Heart left ventricle (tissue), 16 donors: ENCODE results near the gene FGF14. TPM values are rescaled to one million over a fixed set of nuclear protein-coding genes. Genes with fewer than 3 reads are reported as not detected.
A peak's percentile ranks its signal among the peaks of the same experiment; 100 is the strongest.

ENCODE experiments used
- ATAC-seq, 4 donors: fragments of 200-7000 bp; cut with Tn5 transposase; one replicate each; pipeline ENCODE4 v1.9.1; 2020 to 2022; ENCODE audit warnings: moderate library complexity in 4 of 4, mild to moderate bottlenecking in 3 of 4, moderate number of reproducible peaks in 1 of 4
- DNase-seq, 5 donors: peaks; one replicate each; pipeline ENCODE4 v3.0.0-alpha.2; 2020
- H3K27ac ChIP-seq, 12 donors: fragments of 200-600 bp; sonication (generic) in 4 of 12; one replicate each; pipeline versions ENCODE4 v1.5.0 to v1.8.0; 2016 to 2022; ENCODE audit warnings: mild to moderate bottlenecking in 2 of 12
- H3K27me3 ChIP-seq, 9 donors: fragments of 200-600 bp; sonication (generic) in 2 of 9; one replicate each; pipeline versions ENCODE4 v1.5.1 to v1.8.0; 2016 to 2022; ENCODE audit warnings: mild to moderate bottlenecking in 3 of 9
- H3K36me3 ChIP-seq, 9 donors: fragments of 200-600 bp; sonication (generic) in 2 of 9; one replicate each; pipeline versions ENCODE4 v1.5.0 to v1.8.0; 2018 to 2022; ENCODE audit warnings: mild to moderate bottlenecking in 2 of 9
- H3K4me1 ChIP-seq, 12 donors: fragments of 200-600 bp; sonication (generic) in 4 of 12; one replicate each; pipeline versions ENCODE4 v1.5.0 to v1.8.0; 2016 to 2022; ENCODE audit warnings: mild to moderate bottlenecking in 3 of 12
- H3K4me3 ChIP-seq, 12 donors: fragments of 200-600 bp; sonication (generic) in 4 of 12; one replicate each; pipeline versions ENCODE4 v1.5.0 to v1.8.0; 2017 to 2022; ENCODE audit warnings: mild to moderate bottlenecking in 9 of 12, moderate library complexity in 4 of 12
- H3K9me3 ChIP-seq, 12 donors: fragments of 200-600 bp; sonication (generic) in 4 of 12; one replicate each; pipeline versions ENCODE4 v1.5.0 to v1.8.0; 2016 to 2022; ENCODE audit warnings: mild to moderate bottlenecking in 1 of 12
- POLR2A ChIP-seq, 2 donors: fragments of 450-650 bp; IDR thresholded peaks; one replicate each; pipeline ENCODE4 v1.6.1; 2017; ENCODE audit warnings: antibody characterized with exemption in 2 of 2, mild to moderate bottlenecking in 2 of 2, moderate library complexity in 2 of 2
- WGBS, 4 donors: extraction: QIAGEN DNeasy Blood & Tissue Kit in 2 of 4; methylation state at CpG; one replicate each; pipeline versions ENCODE4 v1.1.5 to v1.1.7; 2013 to 2018; 5-methylcytosine and 5-hydroxymethylcytosine counted together
- intact Hi-C, 10 donors: fragments of 100-400 bp; cut with DNase I; formaldehyde crosslinking; loops; one replicate each; pipeline versions ENCODE4 v1.11.1 to v1.14.2; 2022
- polyA plus RNA-seq, 2 donors: library from polyadenylated mRNA; stranded (reverse); fragments of 200-250 nt; gene quantifications; one replicate each; pipeline ENCODE4 v1.2.3, GENCODE V29; 2013
- total RNA-seq, 9 donors: library from RNA; depleted of rRNA in 2 of 9; stranded (reverse); fragments of >200 nt in 2 of 9; fragmentation: NEBNext Ultra II Directional in 3 of 9; extraction: Animal tissue kit (Norgen Biotek cat#: 25700) in 3 of 9; gene quantifications; one replicate each; pipeline versions ENCODE4 v1.1.0 to v1.2.4, GENCODE V29; 2016 to 2023
- TF ChIP-seq, protein P1 (sequence below), 12 donors: fragments of 200-600 bp; sonication (generic) in 4 of 12; IDR thresholded peaks; one replicate each; pipeline versions ENCODE4 v1.5.0 to v1.8.0; 2018 to 2022; ENCODE audit warnings: antibody characterized with exemption in 12 of 12, mild to moderate bottlenecking in 5 of 12
- donor health status: ischemic (EF 13 %, LVEDD 7.1; RV severe dilation, severe dysfunction).
- donor health status: healthy with polysubstance abuse.
- donor health status: DM: no; HTN: yes; CAD: no.
- donor health status: DM: no; HTN: no; CAD: no.
- donor health status: ischemic (EF 25% LVEDD 6.9; RV normal size, moderate dysfunction).
- donor health status: ischemic (EF 25% LVEDD 5.7; RV mildly dilated, moderate dysfunction).
- donor health status: healthy.
- donor health status: DM: yes; HTN: yes; CAD: no.
- donor health status: ischemic (EF 35%, LVEDD 5.7; RV mildly dilated, moderate dysfunction).
- donor health status: nonischemic (EF 11% LVEDD 7.7; RV severe dilation, severe dysfunction).
- donor health status: DM: yes; HTN: yes; CAD: no.
- donor health status: PGD.
- donor health status: ischemic (EF 29% LVEDD 5.4; RV normal size, mild dysfunction).
- donor health status: nonischemic (EF 23%, LVEDD 6.1; RV moderate dilation, normal function).

The FGF14 gene
- total and polyA plus RNA-seq, 11 donors = 0.14 to 6.3 (median 3.9) TPM

DNA sequence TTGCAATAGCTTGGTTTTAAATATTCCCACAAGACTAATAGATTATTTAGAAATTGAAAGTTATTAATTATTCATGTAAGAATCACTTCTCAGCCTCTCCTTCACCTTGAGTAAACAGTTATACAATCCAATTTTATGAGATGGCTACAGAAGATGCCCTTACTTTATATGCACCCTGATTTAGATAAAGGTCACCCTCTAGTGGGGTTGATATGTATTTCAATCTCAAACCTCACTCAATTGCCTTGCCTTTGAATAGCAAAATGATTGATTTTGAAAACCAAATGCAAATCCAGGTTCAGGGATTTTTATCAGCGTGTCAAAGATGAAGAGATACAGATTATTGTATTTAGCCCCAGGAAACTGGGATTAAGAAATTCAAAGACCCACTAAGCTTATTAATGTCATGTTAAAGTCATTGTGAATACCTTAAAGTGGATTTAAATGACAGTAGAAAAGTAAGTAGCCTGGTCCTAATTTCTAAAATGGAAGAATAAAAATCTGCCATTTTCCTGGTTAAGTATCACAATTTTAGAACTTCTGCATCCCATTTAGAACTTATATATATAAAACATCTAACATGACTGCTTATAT, 644.3 kb downstream of the FGF14 start:
- Histone ChIP-seq H3K4me3 (no peak overlapping the region), H3K4me1 (no peaks in the 10 kb centered on the region), H3K27ac (no peak overlapping the region), H3K27me3 (no peaks in the 10 kb centered on the region), H3K9me3 (no peaks in the 10 kb centered on the region), H3K36me3 (no peaks in the 10 kb centered on the region)
- TF ChIP-seq, protein P1, sequence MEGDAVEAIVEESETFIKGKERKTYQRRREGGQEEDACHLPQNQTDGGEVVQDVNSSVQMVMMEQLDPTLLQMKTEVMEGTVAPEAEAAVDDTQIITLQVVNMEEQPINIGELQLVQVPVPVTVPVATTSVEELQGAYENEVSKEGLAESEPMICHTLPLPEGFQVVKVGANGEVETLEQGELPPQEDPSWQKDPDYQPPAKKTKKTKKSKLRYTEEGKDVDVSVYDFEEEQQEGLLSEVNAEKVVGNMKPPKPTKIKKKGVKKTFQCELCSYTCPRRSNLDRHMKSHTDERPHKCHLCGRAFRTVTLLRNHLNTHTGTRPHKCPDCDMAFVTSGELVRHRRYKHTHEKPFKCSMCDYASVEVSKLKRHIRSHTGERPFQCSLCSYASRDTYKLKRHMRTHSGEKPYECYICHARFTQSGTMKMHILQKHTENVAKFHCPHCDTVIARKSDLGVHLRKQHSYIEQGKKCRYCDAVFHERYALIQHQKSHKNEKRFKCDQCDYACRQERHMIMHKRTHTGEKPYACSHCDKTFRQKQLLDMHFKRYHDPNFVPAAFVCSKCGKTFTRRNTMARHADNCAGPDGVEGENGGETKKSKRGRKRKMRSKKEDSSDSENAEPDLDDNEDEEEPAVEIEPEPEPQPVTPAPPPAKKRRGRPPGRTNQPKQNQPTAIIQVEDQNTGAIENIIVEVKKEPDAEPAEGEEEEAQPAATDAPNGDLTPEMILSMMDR (IDR thresholded peaks at IDR 0.05) = peak; percentile 26 to 56 (median 44)
- TF ChIP-seq POLR2A (IDR thresholded peaks at IDR 0.05) = no peak
- WGBS, 4 donors = 8 to 23% (median 14%) methylated on average over 1 of the region's 1 CpG
- intact Hi-C loops = loop anchor here (1.0 to 10.0 kb wide), 7 partner anchors 240 to 615 kb away; no protein-coding TSS in a partner anchor
- peak in 2 of 4 donors; percentile 67 to 72 for ATAC-seq
- DNase-seq = no peak

DNA sequence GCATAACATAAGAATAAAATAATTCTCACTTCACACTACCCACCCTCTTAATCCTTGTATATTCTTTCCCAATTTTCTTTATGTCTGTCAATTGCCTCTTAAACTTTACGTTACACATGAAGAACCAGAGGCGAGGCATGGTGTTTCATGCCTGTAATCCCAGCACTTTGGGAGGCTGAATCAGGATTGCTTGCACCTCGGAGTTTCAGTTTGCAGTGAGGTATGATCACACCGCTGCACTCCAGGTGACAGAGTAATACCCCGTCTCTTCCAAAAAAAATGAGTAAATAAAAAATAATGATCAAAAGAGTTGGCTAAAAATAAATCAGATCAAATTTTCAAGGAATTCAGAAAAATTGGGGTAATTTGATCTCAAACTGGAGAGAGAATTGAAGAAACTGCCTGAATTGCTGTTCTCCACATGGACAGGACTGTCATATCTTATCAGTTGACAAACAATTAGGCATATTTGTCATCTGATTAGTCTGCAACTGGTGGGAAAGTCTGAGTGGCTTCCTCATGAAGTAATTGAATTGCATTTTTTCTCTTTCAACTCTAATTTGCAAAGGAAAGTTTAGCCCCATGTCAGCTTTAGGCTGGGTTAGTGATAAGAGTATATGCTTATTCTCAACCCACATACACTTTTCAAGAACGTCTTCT, 646.5 kb downstream of the FGF14 start:
- Histone ChIP-seq H3K27me3 (no peaks in the 10 kb centered on the region), H3K4me3 (no peak overlapping the region), H3K27ac (no peak overlapping the region), H3K36me3 (no peaks in the 10 kb centered on the region), H3K9me3 (no peaks in the 10 kb centered on the region), H3K4me1 (peaks cover 0 to 9% (median 0%) of the 10 kb centered on the region in 12 donors)
- WGBS, 4 donors = 64 to 83% (median 73%) methylated on average over 6 of the region's 6 CpGs
- DNase-seq (no peak), ATAC-seq (no peak)
- intact Hi-C loops = loop anchor here in 7 of 10 donors (5.0 to 10.0 kb wide), 5 partner anchors 238 to 613 kb away; no protein-coding TSS in a partner anchor
- TF ChIP-seq POLR2A (IDR thresholded peaks at IDR 0.05) = no peak
- TF ChIP-seq, protein P1 (IDR thresholded peaks at IDR 0.05) = no peak

DNA sequence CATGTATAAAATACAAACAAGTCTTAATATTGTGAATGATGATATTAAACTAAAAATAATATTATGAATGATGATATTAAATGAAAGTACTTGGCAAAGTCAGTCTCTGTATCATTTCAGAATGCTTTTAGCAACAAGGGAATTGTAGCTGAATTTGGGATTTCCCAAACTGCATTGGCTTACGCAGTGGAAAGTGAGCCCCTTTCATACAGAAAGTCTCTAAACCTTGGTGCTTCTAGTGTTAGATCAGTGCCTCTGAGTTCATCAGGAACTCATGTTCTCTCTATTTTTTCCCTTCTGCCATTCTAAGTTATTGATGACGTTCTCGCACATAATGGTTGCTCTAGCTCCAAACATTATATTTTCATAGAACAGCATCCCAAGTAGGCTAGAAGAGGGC, 649.4 kb downstream of the FGF14 start:
- ATAC-seq (no peak), DNase-seq (no peak)
- WGBS, 4 donors = 85 to 97% (median 86%) methylated on average over 3 of the region's 3 CpGs
- no peak for TF ChIP-seq POLR2A (IDR thresholded peaks at IDR 0.05)
- TF ChIP-seq, protein P1 (IDR thresholded peaks at IDR 0.05) = no peak
- Histone ChIP-seq H3K36me3 (no peaks in the 10 kb centered on the region), H3K9me3 (no peaks in the 10 kb centered on the region), H3K27me3 (no peaks in the 10 kb centered on the region), H3K4me1 (peaks cover 0 to 9% (median 0%) of the 10 kb centered on the region in 12 donors), H3K27ac (no peak overlapping the region), H3K4me3 (no peak overlapping the region)
- intact Hi-C loops = loop anchor here in 4 of 10 donors (10.0 kb wide), 1 partner anchor 608 kb away; no protein-coding TSS in a partner anchor

DNA sequence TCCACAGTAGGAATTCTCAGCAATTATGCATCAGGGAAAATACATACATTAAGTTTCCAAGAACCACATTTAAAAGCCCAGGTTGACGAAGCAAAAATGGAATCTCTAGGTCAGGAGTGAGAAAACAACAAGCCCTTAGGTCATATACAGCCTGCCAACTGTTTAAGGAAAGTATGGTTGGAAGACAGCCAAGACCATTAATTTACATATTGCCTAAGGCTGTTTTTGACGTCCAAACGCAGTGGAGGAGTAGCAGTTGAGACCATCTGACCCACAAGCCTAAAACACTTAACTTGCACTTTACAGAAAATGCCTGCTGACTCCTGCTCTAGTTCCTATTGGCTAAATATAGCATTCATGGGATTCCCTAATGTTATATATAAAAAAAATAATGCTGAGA, 650.4 kb downstream of the FGF14 start:
- Histone ChIP-seq H3K27me3 (no peaks in the 10 kb centered on the region), H3K4me3 (no peak overlapping the region), H3K4me1 (peaks cover 0 to 9% (median 0%) of the 10 kb centered on the region in 12 donors), H3K36me3 (no peaks in the 10 kb centered on the region), H3K9me3 (no peaks in the 10 kb centered on the region), H3K27ac (no peak overlapping the region)
- intact Hi-C loops = loop anchor here in 4 of 10 donors (10.0 kb wide), 1 partner anchor 607 kb away; no protein-coding TSS in a partner anchor
- no peak for TF ChIP-seq POLR2A (IDR thresholded peaks at IDR 0.05)
- TF ChIP-seq, protein P1 (IDR thresholded peaks at IDR 0.05) = no peak
- DNase-seq = no peak
- no peak for ATAC-seq
- 7 to 15% (median 9%) methylated on average over 3 of the region's 3 CpGs for WGBS, 4 donors
